Lung (tissue), 12 donors: ENCODE data around the gene SLA2. TPM values are rescaled to one million over a fixed set of nuclear protein-coding genes. Genes with fewer than 3 reads are reported as not detected.

Experiments
- ATAC-seq: fragments of 200-7000 bp; cut with Tn5 transposase; one replicate; pipeline ENCODE4 v1.9.1; 2020; ENCODE audit warnings: moderate number of reproducible peaks; ENCODE audit not compliant: insufficient read depth, low FRiP score
- DNase-seq, 3 donors: peaks; one replicate each; pipeline ENCODE4 v3.0.0-alpha.2; 2013 to 2017
- H3K27ac ChIP-seq, 2 donors: one replicate each; pipeline ENCODE4 v1.5.1; 2013; ENCODE audit warnings: mild to moderate bottlenecking in 2 of 2, moderate library complexity in 2 of 2, control low read depth in 1 of 2, inconsistent platforms in 1 of 2, low read depth in 1 of 2, low read length in 1 of 2
- H3K27me3 ChIP-seq, 3 donors: one replicate each; pipeline ENCODE4 v1.5.1; 2013; ENCODE audit warnings: low read length in 2 of 3; ENCODE audit not compliant: control insufficient read depth in 3 of 3, insufficient read depth in 3 of 3
- H3K36me3 ChIP-seq, 4 donors: one replicate each; pipeline ENCODE4 v1.5.1; 2013; ENCODE audit warnings: low read length in 4 of 4, mild to moderate bottlenecking in 1 of 4, moderate library complexity in 1 of 4; ENCODE audit not compliant: control insufficient read depth in 4 of 4, insufficient read depth in 4 of 4
- H3K4me1 ChIP-seq, 5 donors: one replicate each; pipeline ENCODE4 v1.5.1; 2013; ENCODE audit warnings: low read length in 5 of 5, mild to moderate bottlenecking in 2 of 5, moderate library complexity in 1 of 5; ENCODE audit not compliant: control insufficient read depth in 5 of 5, insufficient read depth in 5 of 5
- H3K4me3 ChIP-seq: one replicate; pipeline ENCODE4 v1.5.1; 2013; ENCODE audit warnings: mild to moderate bottlenecking, control low read depth, moderate library complexity
- H3K9ac ChIP-seq, 2 donors: one replicate each; pipeline ENCODE4 v1.5.1; 2013; ENCODE audit warnings: low read length in 2 of 2, control low read depth in 1 of 2; ENCODE audit not compliant: insufficient read depth in 1 of 2
- H3K9me3 ChIP-seq, 4 donors: one replicate each; pipeline ENCODE4 v1.5.1; 2013; ENCODE audit warnings: low read length in 3 of 4, mild to moderate bottlenecking in 1 of 4, moderate library complexity in 1 of 4; ENCODE audit not compliant: control insufficient read depth in 4 of 4, insufficient read depth in 3 of 4
- whole genome bisulfite sequencing, 2 donors: extraction: QIAGEN DNeasy Blood & Tissue Kit; methylation state at CpG; one replicate each; pipeline ENCODE4 v1.1.7; 2013; 5-methylcytosine and 5-hydroxymethylcytosine counted together
- polyA plus RNA-seq, 2 donors: library from polyadenylated mRNA; stranded (reverse); fragments of 200-250 nt; gene quantifications; one replicate each; pipeline ENCODE4 v1.2.1, GENCODE V29; 2013
- total RNA-seq, 2 donors: library from RNA; depleted of rRNA in 1 of 2; stranded (reverse); fragments of >200 nt in 1 of 2; gene quantifications; one replicate each; pipeline ENCODE4 v1.2.1, GENCODE V29; 2014 to 2021
- TF ChIP-seq, protein P1 (sequence below): IDR thresholded peaks from 2 replicates; pipeline ENCODE4 v1.5.1; 2012; ENCODE audit warnings: mild to moderate bottlenecking; ENCODE audit errors: control extremely low read depth, extremely low read depth
- donor health status: control.
- donor health status: control.
- donor health status: Bipolar disorder and iron deficiency.
- donor health status: healthy.
- donor health status: DM: yes; HTN: yes; CAD: no.

Gene SLA2
- total and polyA plus RNA-seq, 4 donors = 0.87 to 1.8 (median 1.6) TPM

DNA sequence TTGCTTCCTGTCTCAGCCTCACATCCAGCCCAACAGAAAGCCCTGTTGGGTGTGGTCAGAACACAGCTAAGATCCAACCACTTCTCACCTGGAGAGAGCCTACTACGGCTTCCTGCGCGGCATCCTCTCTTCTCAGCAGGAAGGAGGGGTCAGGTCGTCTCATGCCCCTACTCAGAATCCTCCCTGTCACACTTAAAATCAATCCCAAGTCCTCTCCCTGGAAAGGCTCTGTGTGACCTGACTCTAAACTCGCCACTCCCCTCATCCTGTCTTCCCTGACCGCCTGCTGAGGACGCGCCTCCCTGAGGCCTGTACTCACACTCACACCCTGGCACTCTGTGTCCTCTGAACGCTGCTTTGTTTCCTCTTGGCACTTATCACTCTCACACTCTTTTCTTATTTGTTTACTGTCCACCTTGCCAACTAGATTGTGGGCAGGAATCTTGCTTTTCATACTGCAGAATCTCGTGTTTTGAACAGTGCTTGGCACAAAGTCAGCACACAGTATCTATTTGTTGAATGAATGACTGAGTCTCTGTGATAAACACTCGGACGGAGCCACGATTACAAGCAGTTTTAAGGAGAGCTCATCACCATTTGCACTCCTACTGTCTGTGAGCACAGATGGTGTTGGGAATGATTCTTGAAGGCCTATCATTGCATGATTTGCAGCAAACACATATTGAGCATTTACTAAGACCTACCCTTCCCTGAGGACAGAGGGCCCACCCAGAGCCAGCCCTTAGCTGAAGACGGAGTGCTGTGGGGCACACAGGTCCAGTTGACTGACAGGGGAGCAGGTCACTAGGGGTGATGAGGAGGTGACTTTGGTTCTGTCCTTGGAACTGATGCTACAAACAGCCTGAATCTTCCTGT lies 21.7 kb downstream of the SLA2 start:
- no peaks in the 10 kb centered on the region for H3K27me3 ChIP-seq
- ATAC-seq = no peak
- 47 to 63% methylated on average over 14 of the region's 14 CpGs for WGBS, 2 donors

DNA sequence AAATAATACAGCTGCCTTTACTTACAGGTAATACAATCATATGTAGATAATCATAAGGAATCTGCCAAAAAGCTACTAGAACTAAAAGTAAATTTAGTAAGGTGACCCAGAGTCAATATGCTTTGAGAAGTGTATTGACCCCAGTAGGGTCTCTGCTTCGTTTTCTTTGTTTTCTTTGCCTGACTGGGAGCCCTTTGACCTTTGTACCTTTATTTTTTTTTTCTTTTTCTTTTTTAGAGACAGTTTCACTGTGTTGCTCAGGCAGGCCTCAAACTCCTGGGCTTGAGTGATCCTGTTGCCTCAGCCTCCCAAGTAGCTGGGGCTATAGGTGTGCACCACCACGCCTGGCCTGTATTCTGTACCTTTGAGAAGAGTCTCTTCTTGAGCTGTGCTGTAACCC lies 22.6 kb downstream of the SLA2 start:
- Histone ChIP-seq H3K4me3 (no peak overlapping the region), H3K4me1 (peaks cover 0 to 3% (median 0%) of the 10 kb centered on the region in 5 donors), H3K36me3 (no peaks in the 10 kb centered on the region), H3K9me3 (no peaks in the 10 kb centered on the region), H3K27ac (no peak overlapping the region), H3K9ac (no peak overlapping the region), H3K27me3 (no peaks in the 10 kb centered on the region)
- TF ChIP-seq, protein P1, sequence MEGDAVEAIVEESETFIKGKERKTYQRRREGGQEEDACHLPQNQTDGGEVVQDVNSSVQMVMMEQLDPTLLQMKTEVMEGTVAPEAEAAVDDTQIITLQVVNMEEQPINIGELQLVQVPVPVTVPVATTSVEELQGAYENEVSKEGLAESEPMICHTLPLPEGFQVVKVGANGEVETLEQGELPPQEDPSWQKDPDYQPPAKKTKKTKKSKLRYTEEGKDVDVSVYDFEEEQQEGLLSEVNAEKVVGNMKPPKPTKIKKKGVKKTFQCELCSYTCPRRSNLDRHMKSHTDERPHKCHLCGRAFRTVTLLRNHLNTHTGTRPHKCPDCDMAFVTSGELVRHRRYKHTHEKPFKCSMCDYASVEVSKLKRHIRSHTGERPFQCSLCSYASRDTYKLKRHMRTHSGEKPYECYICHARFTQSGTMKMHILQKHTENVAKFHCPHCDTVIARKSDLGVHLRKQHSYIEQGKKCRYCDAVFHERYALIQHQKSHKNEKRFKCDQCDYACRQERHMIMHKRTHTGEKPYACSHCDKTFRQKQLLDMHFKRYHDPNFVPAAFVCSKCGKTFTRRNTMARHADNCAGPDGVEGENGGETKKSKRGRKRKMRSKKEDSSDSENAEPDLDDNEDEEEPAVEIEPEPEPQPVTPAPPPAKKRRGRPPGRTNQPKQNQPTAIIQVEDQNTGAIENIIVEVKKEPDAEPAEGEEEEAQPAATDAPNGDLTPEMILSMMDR = no peak
- 95 to 97% methylated on average over 2 of the region's 2 CpGs for WGBS, 2 donors
- DNase-seq (no peak), ATAC-seq (no peak)

More for the DNA sequence above, 21.7 kb downstream of the SLA2 start:
- H3K9me3 ChIP-seq = no peaks in the 10 kb centered on the region
- no peak overlapping the region for H3K27ac ChIP-seq
- DNase-seq = peak in 1 of 3 donors; percentile 12
- no peak overlapping the region for H3K4me3 ChIP-seq
- TF ChIP-seq, protein P1 = no peak
- H3K4me1 ChIP-seq = peaks cover 0 to 3% (median 0%) of the 10 kb centered on the region in 5 donors
- no peaks in the 10 kb centered on the region for H3K36me3 ChIP-seq
- H3K9ac ChIP-seq = peak overlapping the region in 1 of 2 donors; percentile 7

DNA sequence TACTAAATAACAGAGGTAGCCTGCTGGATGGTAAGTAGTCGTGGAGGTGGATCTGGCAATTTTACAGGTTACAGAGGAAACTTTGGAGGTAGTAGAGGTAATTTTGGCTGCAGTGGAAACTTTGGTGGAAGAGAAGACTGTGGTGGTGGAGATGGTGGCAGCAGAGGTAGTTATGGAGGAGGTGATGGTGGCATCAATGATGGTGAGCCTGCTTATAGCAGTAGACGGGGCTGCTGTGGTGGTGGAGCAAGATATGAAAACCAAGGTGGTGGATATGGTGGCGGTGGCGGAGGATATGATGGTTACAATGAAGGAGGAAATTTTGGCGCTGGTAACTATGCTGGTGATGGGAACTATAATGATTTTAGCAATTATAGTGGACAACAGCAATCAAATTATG lies 25.1 kb downstream of the SLA2 start:
- no peaks in the 10 kb centered on the region for H3K27me3 ChIP-seq
- 94 to 95% methylated on average over 5 of the region's 5 CpGs for WGBS, 2 donors
- H3K4me3 ChIP-seq = no peak overlapping the region
- DNase-seq = no peak
- no peak overlapping the region for H3K9ac ChIP-seq
- no peak overlapping the region for H3K27ac ChIP-seq
- H3K36me3 ChIP-seq = no peaks in the 10 kb centered on the region
- H3K9me3 ChIP-seq = no peaks in the 10 kb centered on the region
- H3K4me1 ChIP-seq = peaks cover 0 to 3% (median 0%) of the 10 kb centered on the region in 5 donors
- TF ChIP-seq, protein P1 = no peak
- ATAC-seq = no peak
